Panc1 (cell line): ENCODE data around the gene PTPRA.

Source experiments
- POLR2AphosphoS5 ChIP-seq: IDR thresholded peaks from 2 replicates; pipeline ENCODE4 v1.6.1; 2012; ENCODE audit warnings: mild to moderate bottlenecking, low read depth, low read length, moderate library complexity
- TCF7L2 ChIP-seq: IDR thresholded peaks from 2 replicates; pipeline ENCODE4 v1.6.1; 2011; ENCODE audit warnings: mild to moderate bottlenecking, low read depth, low read length, inconsistent platforms
- TF ChIP-seq, protein P1 (sequence below): fragments of 450-650 bp; IDR thresholded peaks from 2 replicates; pipeline ENCODE4 v1.5.1; 2017; ENCODE audit warnings: mild to moderate bottlenecking

DNA sequence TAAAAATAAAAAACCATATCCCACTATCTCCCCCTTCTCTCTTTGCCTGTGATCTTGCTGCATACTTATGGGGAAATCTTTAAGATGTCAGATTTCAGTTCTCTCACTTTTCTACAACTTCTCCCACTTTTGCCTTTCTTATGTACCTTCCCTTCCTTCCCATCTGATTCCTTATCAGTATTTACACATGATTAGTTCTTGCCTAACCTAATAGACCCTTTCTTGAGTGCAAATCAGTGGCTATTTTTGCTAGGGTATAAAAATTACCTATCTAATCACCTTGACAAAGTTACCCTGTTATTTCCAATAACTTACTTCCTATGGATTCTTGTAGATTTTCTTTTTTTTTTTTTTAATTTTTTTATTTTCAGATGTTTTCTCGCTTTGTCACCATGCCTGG is 75.7 kb downstream of the PTPRA start:
- TF ChIP-seq, protein P1, sequence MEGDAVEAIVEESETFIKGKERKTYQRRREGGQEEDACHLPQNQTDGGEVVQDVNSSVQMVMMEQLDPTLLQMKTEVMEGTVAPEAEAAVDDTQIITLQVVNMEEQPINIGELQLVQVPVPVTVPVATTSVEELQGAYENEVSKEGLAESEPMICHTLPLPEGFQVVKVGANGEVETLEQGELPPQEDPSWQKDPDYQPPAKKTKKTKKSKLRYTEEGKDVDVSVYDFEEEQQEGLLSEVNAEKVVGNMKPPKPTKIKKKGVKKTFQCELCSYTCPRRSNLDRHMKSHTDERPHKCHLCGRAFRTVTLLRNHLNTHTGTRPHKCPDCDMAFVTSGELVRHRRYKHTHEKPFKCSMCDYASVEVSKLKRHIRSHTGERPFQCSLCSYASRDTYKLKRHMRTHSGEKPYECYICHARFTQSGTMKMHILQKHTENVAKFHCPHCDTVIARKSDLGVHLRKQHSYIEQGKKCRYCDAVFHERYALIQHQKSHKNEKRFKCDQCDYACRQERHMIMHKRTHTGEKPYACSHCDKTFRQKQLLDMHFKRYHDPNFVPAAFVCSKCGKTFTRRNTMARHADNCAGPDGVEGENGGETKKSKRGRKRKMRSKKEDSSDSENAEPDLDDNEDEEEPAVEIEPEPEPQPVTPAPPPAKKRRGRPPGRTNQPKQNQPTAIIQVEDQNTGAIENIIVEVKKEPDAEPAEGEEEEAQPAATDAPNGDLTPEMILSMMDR: no peak
- TF ChIP-seq TCF7L2 (no peak), POLR2AphosphoS5 (no peak)
